Natural killer cell treated with Interleukin-12 subunit alpha and Interleukin-12 subunit beta and Interleukin-15 and Interleukin-18, amount 100 ng/mL, for 72 hours (primary cell): Measurements from ENCODE around the gene SMYD3. TPM values are rescaled to one million over a fixed set of nuclear protein-coding genes. Genes with fewer than 3 reads are reported as not detected.
A peak's percentile ranks its signal among the peaks of the same experiment; 100 is the strongest.
"Not testable (repeated sequence)": the region's sequence is repeated elsewhere in the genome, so short reads cannot be mapped to it uniquely, and the experiment has no call there.

Experiments used
- ATAC-seq, 2 donors: fragments of 150-1000 bp; cut with Tn5 transposase in 1 of 2; sonication (Bioruptor Pico), chemical (Tn5 transposase) in 1 of 2; 2 replicates each; pipeline ENCODE4 v1.10.0; 2021
- DNase-seq: peaks from one replicate; pipeline ENCODE4 v3.0.0; 2022; ENCODE audit warnings: low spot score
- H3K27ac Mint-ChIP-seq, 2 donors: 1 replicate in 1 of 2; 2 replicates in 1 of 2; pipeline ENCODE4 v1.8.0; 2022; ENCODE audit warnings: mixed read lengths in 2 of 2, mild to moderate bottlenecking in 1 of 2, moderate library complexity in 1 of 2
- H3K27me3 Mint-ChIP-seq, 2 donors: 1 replicate in 1 of 2; 2 replicates in 1 of 2; pipeline ENCODE4 v1.8.0; 2022; ENCODE audit warnings: mixed read lengths in 2 of 2
- H3K36me3 Mint-ChIP-seq: one replicate; pipeline ENCODE4 v1.8.0; 2022; ENCODE audit warnings: mixed read lengths
- H3K4me1 Mint-ChIP-seq, 2 donors: 1 replicate in 1 of 2; 2 replicates in 1 of 2; pipeline ENCODE4 v1.8.0; 2022; ENCODE audit warnings: low read depth in 2 of 2, mixed read lengths in 2 of 2, mild to moderate bottlenecking in 1 of 2
- H3K4me3 Mint-ChIP-seq: one replicate; pipeline ENCODE4 v1.8.0; 2022; ENCODE audit warnings: mixed read lengths
- H3K9me3 Mint-ChIP-seq: 2 replicates; pipeline ENCODE4 v1.8.0; 2022; ENCODE audit warnings: mixed read lengths
- total RNA-seq, 2 donors: library from RNA; stranded (reverse); gene quantifications; one replicate each; pipeline ENCODE4 v1.2.3, GENCODE V29; 2022

Gene SMYD3
- total RNA-seq, 2 donors from 2014 or later: 26.9 to 55.4 TPM

DNA sequence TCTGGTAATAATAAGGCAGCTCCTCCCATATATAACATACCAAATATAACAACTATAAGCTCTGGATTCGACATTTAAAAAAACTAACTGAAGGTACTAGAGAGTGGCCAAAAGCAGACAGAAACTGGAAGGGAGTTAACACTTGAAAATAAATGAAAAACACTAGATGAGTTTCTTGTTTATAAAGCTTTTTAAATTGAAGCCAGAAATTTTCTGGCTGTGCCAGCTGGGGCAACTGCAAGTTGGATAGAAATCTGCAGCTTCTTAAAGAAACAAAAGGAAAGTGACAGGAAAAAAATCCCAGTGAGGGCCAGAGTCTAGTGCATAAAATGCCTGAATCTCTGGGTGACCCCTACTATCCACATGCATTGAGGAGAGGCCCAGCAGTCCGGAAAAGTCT is 432.7 kb downstream of the SMYD3 start:
- Mint-ChIP-seq H3K4me3 (no peak overlapping the region), H3K27me3 (no peaks in the 10 kb centered on the region), H3K27ac (no peak overlapping the region), H3K4me1 (peaks cover 4 to 5% of the 10 kb centered on the region in 2 donors), H3K9me3 (no peaks in the 10 kb centered on the region), H3K36me3 (no peaks in the 10 kb centered on the region)
- ATAC-seq (no peak), DNase-seq (no peak)

DNA sequence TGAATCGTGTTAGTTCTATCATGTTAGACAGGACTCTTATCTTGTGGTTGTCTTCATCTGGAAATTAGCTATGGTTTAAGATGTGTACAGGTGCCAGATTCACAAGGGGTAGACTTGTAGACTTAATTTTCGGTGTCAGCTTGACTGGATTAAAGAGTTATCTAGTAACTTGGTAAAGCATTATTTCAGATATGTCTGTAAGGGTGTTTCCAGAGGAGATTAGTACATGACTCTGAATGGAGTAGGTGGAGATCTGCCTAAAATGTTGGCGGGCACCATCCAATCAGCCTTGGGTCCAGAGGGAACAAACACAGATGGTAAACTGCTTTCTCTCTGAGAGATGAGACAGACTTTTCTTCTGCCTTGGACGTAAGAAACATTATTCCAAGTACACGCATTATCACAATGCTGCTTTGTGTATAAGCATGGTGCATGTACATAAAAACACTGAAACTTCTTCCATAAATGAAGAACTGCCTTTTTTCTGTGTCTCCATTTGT is 434.6 kb downstream of the SMYD3 start:
- Mint-ChIP-seq H3K4me3 (no peak overlapping the region), H3K27me3 (no peaks in the 10 kb centered on the region), H3K9me3 (no peaks in the 10 kb centered on the region), H3K4me1 (peaks cover 10 to 14% of the 10 kb centered on the region in 2 donors), H3K27ac (no peak overlapping the region), H3K36me3 (no peaks in the 10 kb centered on the region)
- DNase-seq (no peak), ATAC-seq (no peak)

- H3K9me3 Mint-ChIP-seq, DNase-seq, H3K27ac Mint-ChIP-seq, H3K36me3 Mint-ChIP-seq, H3K4me3 Mint-ChIP-seq, H3K27me3 Mint-ChIP-seq, ATAC-seq: not testable (repeated sequence)
- peaks cover 12 to 17% of the 10 kb centered on the region in 2 donors for H3K4me1 Mint-ChIP-seq
These were observed 435.1 kb downstream of the SMYD3 start for GRCh38 chr1:246071981-246072380.

DNA sequence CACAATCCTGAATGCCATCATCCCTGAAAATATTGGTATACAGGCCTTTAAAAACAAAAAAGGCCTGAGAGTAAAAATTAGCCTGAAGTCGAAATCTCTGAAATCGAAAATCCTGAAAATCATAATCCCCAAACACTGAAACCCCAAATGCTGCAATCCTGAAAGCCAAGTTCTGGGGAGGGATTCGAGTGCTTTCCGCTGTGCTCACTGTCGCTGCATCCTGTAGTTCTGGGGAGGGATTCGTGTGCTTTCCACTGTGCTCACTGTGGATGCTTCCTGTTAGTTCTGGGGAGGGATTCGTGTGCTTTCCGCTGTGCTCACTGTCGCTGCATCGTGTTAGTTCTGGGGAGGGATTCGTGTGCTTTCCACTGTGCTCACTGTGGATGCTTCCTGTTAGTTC is 435.5 kb downstream of the SMYD3 start:
- not testable (repeated sequence) for DNase-seq, H3K27ac Mint-ChIP-seq, H3K4me3 Mint-ChIP-seq, H3K36me3 Mint-ChIP-seq, ATAC-seq, H3K9me3 Mint-ChIP-seq, H3K27me3 Mint-ChIP-seq
- peaks cover 15 to 21% of the 10 kb centered on the region in 2 donors for H3K4me1 Mint-ChIP-seq

DNA sequence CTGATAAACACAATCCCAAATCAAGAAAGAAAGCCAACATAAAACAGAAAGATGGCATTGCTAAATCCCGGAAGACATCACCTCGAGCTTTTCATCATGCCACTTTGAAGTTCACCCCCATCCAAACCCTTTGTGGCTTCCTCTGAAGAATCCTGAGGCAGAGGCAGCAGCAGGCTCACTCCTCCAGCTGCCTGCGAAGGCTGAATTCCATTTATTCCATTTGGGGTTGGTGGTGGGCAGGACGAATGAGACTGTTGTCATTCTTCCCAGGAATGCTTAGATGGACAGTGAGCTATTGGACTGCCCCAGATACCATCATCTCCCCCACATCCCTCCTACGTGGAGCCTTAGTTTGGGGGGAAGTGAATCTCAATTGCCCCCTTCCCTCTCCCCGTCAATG is 437.5 kb downstream of the SMYD3 start:
- Mint-ChIP-seq H3K27ac (no peak overlapping the region), H3K9me3 (no peaks in the 10 kb centered on the region), H3K27me3 (no peaks in the 10 kb centered on the region), H3K4me1 (peaks cover 15 to 22% of the 10 kb centered on the region in 2 donors), H3K4me3 (no peak overlapping the region), H3K36me3 (no peaks in the 10 kb centered on the region)
- DNase-seq (no peak), ATAC-seq (no peak)

GRCh38 chr1:246068619-246069509 is 438.2 kb downstream of the SMYD3 start:
- Mint-ChIP-seq H3K4me1 (peaks cover 15 to 22% of the 10 kb centered on the region in 2 donors), H3K27ac (no peak overlapping the region), H3K27me3 (no peaks in the 10 kb centered on the region), H3K4me3 (no peak overlapping the region), H3K36me3 (no peaks in the 10 kb centered on the region), H3K9me3 (no peaks in the 10 kb centered on the region)
- ATAC-seq (no peak), DNase-seq (no peak)

DNA sequence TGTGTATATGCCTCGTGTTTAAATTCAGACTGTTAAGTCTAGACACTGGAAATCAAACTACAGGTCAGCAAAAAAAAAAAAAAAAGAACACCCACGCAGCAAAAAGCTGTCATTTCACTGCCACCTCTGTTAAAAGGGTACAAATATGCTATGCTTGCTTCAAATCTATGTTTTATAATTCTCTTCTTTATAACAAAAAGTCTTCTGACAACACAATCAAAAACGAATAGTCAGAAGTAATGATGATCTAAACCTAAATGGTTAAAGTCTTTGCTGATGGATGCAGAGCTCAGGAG is 438.9 kb downstream of the SMYD3 start:
- peaks cover 15 to 22% of the 10 kb centered on the region in 2 donors for H3K4me1 Mint-ChIP-seq
- no peak for DNase-seq
- no peaks in the 10 kb centered on the region for H3K36me3 Mint-ChIP-seq
- peak overlapping the region in 1 of 2 donors; percentile 44 for H3K27ac Mint-ChIP-seq
- peak overlapping the region; percentile 52 for H3K4me3 Mint-ChIP-seq
- ATAC-seq: no peak
- H3K27me3 Mint-ChIP-seq: no peaks in the 10 kb centered on the region
- H3K9me3 Mint-ChIP-seq: no peaks in the 10 kb centered on the region

GRCh38 chr1:246067432-246068216 is 439.5 kb downstream of the SMYD3 start:
- H3K4me3 Mint-ChIP-seq: peak overlapping the region; percentile 52
- ATAC-seq (peak; percentile 69 to 78), DNase-seq (no peak)
- no peaks in the 10 kb centered on the region for H3K36me3 Mint-ChIP-seq
- no peaks in the 10 kb centered on the region for H3K9me3 Mint-ChIP-seq
- peak overlapping the region in 1 of 2 donors; percentile 44 for H3K27ac Mint-ChIP-seq
- no peaks in the 10 kb centered on the region for H3K27me3 Mint-ChIP-seq
- peaks cover 15 to 22% of the 10 kb centered on the region in 2 donors for H3K4me1 Mint-ChIP-seq

- ATAC-seq (no peak), DNase-seq (no peak)
- Mint-ChIP-seq H3K27me3 (no peaks in the 10 kb centered on the region), H3K36me3 (no peaks in the 10 kb centered on the region), H3K4me3 (no peak overlapping the region), H3K27ac (no peak overlapping the region), H3K9me3 (no peaks in the 10 kb centered on the region), H3K4me1 (peaks cover 15 to 22% of the 10 kb centered on the region in 2 donors)
These were observed 440.5 kb downstream of the SMYD3 start for GRCh38 chr1:246066573-246066972.

GRCh38 chr1:246065592-246065991 is 441.5 kb downstream of the SMYD3 start:
- Mint-ChIP-seq H3K4me1 (peaks cover 15 to 22% of the 10 kb centered on the region in 2 donors), H3K36me3 (no peaks in the 10 kb centered on the region), H3K4me3 (no peak overlapping the region), H3K9me3 (no peaks in the 10 kb centered on the region), H3K27me3 (no peaks in the 10 kb centered on the region), H3K27ac (no peak overlapping the region)
- DNase-seq (no peak), ATAC-seq (no peak)

GRCh38 chr1:246064891-246065290 is 442.2 kb downstream of the SMYD3 start:
- Mint-ChIP-seq H3K4me1 (peaks cover 15 to 22% of the 10 kb centered on the region in 2 donors), H3K27ac (no peak overlapping the region), H3K27me3 (no peaks in the 10 kb centered on the region), H3K9me3 (no peaks in the 10 kb centered on the region), H3K36me3 (no peaks in the 10 kb centered on the region), H3K4me3 (no peak overlapping the region)
- DNase-seq: no peak
- no peak for ATAC-seq

DNA sequence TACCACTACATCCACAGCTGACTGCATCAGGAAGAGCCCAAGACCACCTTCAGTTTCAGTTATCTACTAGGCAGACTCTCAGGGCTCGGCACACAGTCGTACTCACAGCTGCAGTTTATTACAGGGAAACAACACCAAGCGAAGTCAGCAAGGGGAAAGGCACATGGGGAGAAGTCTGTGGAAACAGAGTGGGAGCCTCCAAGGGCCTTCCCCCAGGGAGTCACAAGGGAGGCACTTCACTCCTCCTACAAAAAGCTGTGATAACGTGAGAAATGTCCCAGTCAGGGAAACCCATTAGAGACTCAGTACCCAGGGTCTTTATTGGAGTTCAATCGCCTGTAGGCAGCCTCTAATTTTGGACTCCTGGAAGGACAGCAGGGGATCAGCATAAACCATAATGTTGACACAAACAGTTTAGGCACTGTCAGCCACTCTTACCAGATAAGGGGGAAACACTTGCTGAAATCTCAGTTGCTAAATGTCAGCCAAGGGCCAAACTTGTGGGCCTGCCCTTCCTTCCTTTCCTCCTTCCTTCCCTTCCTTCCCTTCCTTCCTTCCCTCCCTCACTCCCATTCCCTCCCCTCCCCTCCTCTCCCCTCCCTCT is 444.0 kb downstream of the SMYD3 start:
- Mint-ChIP-seq H3K9me3 (no peaks in the 10 kb centered on the region), H3K4me3 (no peak overlapping the region), H3K36me3 (no peaks in the 10 kb centered on the region), H3K27me3 (no peaks in the 10 kb centered on the region), H3K4me1 (peaks cover 12 to 15% of the 10 kb centered on the region in 2 donors), H3K27ac (no peak overlapping the region)
- ATAC-seq (no peak), DNase-seq (no peak)

DNA sequence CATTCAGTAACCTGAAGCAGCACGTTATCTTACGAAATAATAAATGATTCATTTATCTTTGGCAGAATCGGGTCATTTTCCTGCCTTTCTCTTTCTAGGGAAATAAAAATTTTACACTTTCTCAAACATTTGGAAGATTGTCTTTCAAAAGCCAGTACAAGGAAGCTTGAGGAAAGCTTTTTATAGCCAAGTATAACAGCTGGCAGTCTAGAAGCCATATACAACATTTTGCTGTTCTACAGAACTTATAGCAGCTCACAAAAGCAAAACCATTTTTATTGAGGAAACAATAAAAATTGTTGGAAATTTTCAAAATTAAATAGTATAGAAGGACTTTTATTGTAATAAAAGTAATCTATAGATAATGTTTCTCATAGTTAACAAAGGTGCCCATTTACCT is 448.6 kb downstream of the SMYD3 start:
- ATAC-seq (no peak), DNase-seq (no peak)
- no peaks in the 10 kb centered on the region for H3K27me3 Mint-ChIP-seq
- no peaks in the 10 kb centered on the region for H3K4me1 Mint-ChIP-seq
- H3K36me3 Mint-ChIP-seq: peaks cover 7% of the 10 kb centered on the region
- H3K9me3 Mint-ChIP-seq: no peaks in the 10 kb centered on the region
- H3K27ac Mint-ChIP-seq: no peak overlapping the region
- no peak overlapping the region for H3K4me3 Mint-ChIP-seq

GRCh38 chr1:246052603-246053002 is 454.5 kb downstream of the SMYD3 start:
- ATAC-seq (no peak), DNase-seq (no peak)
- H3K36me3 Mint-ChIP-seq: peaks cover 13% of the 10 kb centered on the region
- no peaks in the 10 kb centered on the region for H3K27me3 Mint-ChIP-seq
- no peaks in the 10 kb centered on the region for H3K4me1 Mint-ChIP-seq
- H3K9me3 Mint-ChIP-seq: no peaks in the 10 kb centered on the region
- no peak overlapping the region for H3K4me3 Mint-ChIP-seq
- H3K27ac Mint-ChIP-seq: no peak overlapping the region
